H1 (cell line): ENCODE measurements around the gene NMRK1. TPM values are rescaled to one million over a fixed set of nuclear protein-coding genes. Genes with fewer than 3 reads are reported as not detected.

ENCODE experiments used
- CTCF ChIA-PET: fragments of 300-600 bp; sonication (Branson Sonifier 250); formaldehyde crosslinking; loops from one replicate; lab custom pipeline; 2021; ENCODE audit not compliant: partially characterized antibody; lab: Charles Lee
- POLR2A ChIA-PET: fragments of 300-600 bp; sonication (Branson Sonifier 250); formaldehyde crosslinking; loops from one replicate; lab custom pipeline; 2021; ENCODE audit warnings: inconsistent platforms; ENCODE audit not compliant: partially characterized antibody; lab: Charles Lee
- DNase-seq, 2 experiments: peaks; one replicate each; pipeline versions ENCODE4 v3.0.0 to v3.0.0-alpha.2; 2010 to 2022; ENCODE audit warnings: low spot score in 2 of 2, low read depth in 1 of 2, mixed read lengths in 1 of 2
- FAIRE-seq: peaks from 2 replicates; lab custom pipeline; 2011; peaks lifted over from hg19 to GRCh38; lab: Jason Lieb, UNC
- H2AFZ ChIP-seq: 2 replicates; pipeline ENCODE4 v1.8.1; 2012; ENCODE audit warnings: low read length, inconsistent platforms
- H2AK5ac ChIP-seq: 2 replicates; pipeline ENCODE4 v1.6.1; 2013; ENCODE audit warnings: low read depth, low read length
- H2BK120ac ChIP-seq: replicated peaks from 2 replicates; pipeline ENCODE3; 2013; ENCODE audit warnings: low read depth, low read length, inconsistent platforms
- H2BK12ac ChIP-seq: 2 replicates; pipeline ENCODE4 v1.6.1; 2013; ENCODE audit warnings: low read depth, low read length
- H2BK15ac ChIP-seq: 2 replicates; pipeline ENCODE4 v1.6.1; 2013; ENCODE audit warnings: low read length
- H2BK20ac ChIP-seq: 2 replicates; pipeline ENCODE4 v1.6.1; 2013; ENCODE audit warnings: low read length
- H2BK5ac ChIP-seq: 2 replicates; pipeline ENCODE4 v1.6.1; 2013; ENCODE audit warnings: low read depth, low read length
- H3K14ac ChIP-seq: 2 replicates; pipeline ENCODE4 v1.6.1; 2013; ENCODE audit warnings: inconsistent platforms; ENCODE audit not compliant: insufficient read length
- H3K18ac ChIP-seq: 2 replicates; pipeline ENCODE4 v1.6.1; 2013; ENCODE audit warnings: low read length; ENCODE audit errors: extremely low read depth
- H3K23ac ChIP-seq: 2 replicates; pipeline ENCODE4 v1.6.1; 2013; ENCODE audit warnings: inconsistent platforms; ENCODE audit not compliant: insufficient read length
- H3K23me2 ChIP-seq: 2 replicates; pipeline ENCODE4 v1.6.1; 2013; ENCODE audit warnings: low read depth, low read length
- H3K27ac ChIP-seq: 2 replicates; pipeline ENCODE4 v1.6.1; 2011; ENCODE audit warnings: low read depth, low read length, inconsistent platforms
- H3K27me3 ChIP-seq, 4 experiments: replicated peaks in 1 of 4; 1 replicate in 1 of 4; 2 replicates in 3 of 4; pipeline versions ENCODE4 v1.6.1 to v1.8.1; 2011 to 2013; ENCODE audit warnings: low read length in 3 of 4, mild to moderate bottlenecking in 3 of 4, inconsistent platforms in 2 of 4, mixed read lengths in 2 of 4, moderate library complexity in 1 of 4; ENCODE audit not compliant: control insufficient read depth in 3 of 4, insufficient read depth in 3 of 4; ENCODE audit errors: extremely low read depth in 1 of 4
- H3K36me3 ChIP-seq, 4 experiments: 2 replicates each; pipeline versions ENCODE4 v1.6.1 to v1.8.1; 2011 to 2013; ENCODE audit warnings: mild to moderate bottlenecking in 4 of 4, low read length in 3 of 4, moderate library complexity in 2 of 4, control low read depth in 1 of 4, inconsistent platforms in 1 of 4; ENCODE audit not compliant: insufficient read depth in 4 of 4, control insufficient read depth in 2 of 4
- H3K4ac ChIP-seq: replicated peaks from 2 replicates; pipeline ENCODE3; 2013; ENCODE audit warnings: low read length, low read depth, mixed read lengths, inconsistent platforms; ENCODE audit not compliant: insufficient read length
- H3K4me1 ChIP-seq, 4 experiments: replicated peaks in 1 of 4; 1 replicate in 1 of 4; 2 replicates in 3 of 4; pipeline versions ENCODE4 v1.6.1 to v1.8.1; 2011 to 2013; ENCODE audit warnings: low read length in 3 of 4, inconsistent platforms in 2 of 4, mixed read lengths in 1 of 4; ENCODE audit not compliant: insufficient read depth in 4 of 4, control insufficient read depth in 3 of 4
- H3K4me2 ChIP-seq, 2 experiments: 2 replicates each; pipeline versions ENCODE4 v1.6.1 to v1.8.1; 2011 to 2013; ENCODE audit warnings: low read depth in 2 of 2, low read length in 2 of 2, control low read depth in 1 of 2, inconsistent platforms in 1 of 2, mild to moderate bottlenecking in 1 of 2; ENCODE audit not compliant: insufficient read depth in 1 of 2
- H3K4me3 ChIP-seq, 4 experiments: fragments of 200-600, 300-600 bp in 1 of 4; sonication (generic), shearing (Covaris generic), sonication (Bioruptor Twin) in 1 of 4; 2 replicates each; pipeline versions ENCODE4 v1.5.1 to v1.8.1; 2011 to 2016; ENCODE audit warnings: low read length in 4 of 4, low read depth in 3 of 4, control low read depth in 2 of 4, inconsistent platforms in 2 of 4, mild to moderate bottlenecking in 2 of 4, mixed read lengths in 1 of 4, moderate library complexity in 1 of 4; ENCODE audit not compliant: insufficient read depth in 2 of 4; ENCODE audit errors: extremely low read depth in 1 of 4
- H3K56ac ChIP-seq: replicated peaks from 2 replicates; pipeline ENCODE3; 2013; ENCODE audit warnings: low read depth, mild to moderate bottlenecking, mixed read lengths, low read length, inconsistent platforms; ENCODE audit not compliant: insufficient read length
- H3K79me1 ChIP-seq: 2 replicates; pipeline ENCODE4 v1.6.1; 2013; ENCODE audit warnings: low read depth, low read length, control low read depth
- H3K79me2 ChIP-seq, 2 experiments: 2 replicates each; pipeline versions ENCODE4 v1.6.1 to v1.8.1; 2012 to 2013; ENCODE audit warnings: low read length in 2 of 2, mild to moderate bottlenecking in 2 of 2, inconsistent platforms in 1 of 2; ENCODE audit not compliant: insufficient read depth in 2 of 2, control insufficient read depth in 1 of 2
- H3K9ac ChIP-seq, 4 experiments: replicated peaks in 1 of 4; 1 replicate in 1 of 4; 2 replicates in 3 of 4; pipeline versions ENCODE4 v1.6.1 to v1.8.1; 2011 to 2013; ENCODE audit warnings: low read depth in 3 of 4, low read length in 3 of 4, control low read depth in 2 of 4, mild to moderate bottlenecking in 2 of 4, moderate library complexity in 2 of 4, inconsistent platforms in 1 of 4; ENCODE audit errors: extremely low read depth in 1 of 4
- H3K9me3 ChIP-seq, 2 experiments: 2 replicates each; pipeline versions ENCODE4 v1.6.1 to v1.8.1; 2012 to 2013; ENCODE audit warnings: mild to moderate bottlenecking in 2 of 2, moderate library complexity in 2 of 2, control low read depth in 1 of 2, inconsistent platforms in 1 of 2, low read depth in 1 of 2, low read length in 1 of 2, mixed read lengths in 1 of 2; ENCODE audit not compliant: insufficient read depth in 2 of 2
- H4K20me1 ChIP-seq, 2 experiments: replicated peaks in 1 of 2; 2 replicates each; pipeline versions ENCODE3 to v1.8.1; 2011 to 2013; ENCODE audit warnings: inconsistent platforms in 2 of 2, low read length in 2 of 2, mild to moderate bottlenecking in 1 of 2; ENCODE audit not compliant: insufficient read depth in 2 of 2, control insufficient read depth in 1 of 2
- H4K5ac ChIP-seq: 2 replicates; pipeline ENCODE4 v1.6.1; 2013; ENCODE audit warnings: low read length, low read depth, mixed read lengths, inconsistent platforms; ENCODE audit not compliant: insufficient read length
- H4K8ac ChIP-seq: 2 replicates; pipeline ENCODE4 v1.8.0; 2013; ENCODE audit warnings: mild to moderate bottlenecking, moderate library complexity, low read length, inconsistent platforms; ENCODE audit not compliant: insufficient read depth; ENCODE audit errors: extremely low read depth
- H4K91ac ChIP-seq: replicated peaks from 2 replicates; pipeline ENCODE3; 2013; ENCODE audit warnings: low read length, mixed read lengths, inconsistent platforms; ENCODE audit not compliant: insufficient read length
- ASH2L ChIP-seq: fragments of 200-600, 300-600 bp; sonication (generic); IDR thresholded peaks from one replicate; pipeline ENCODE4 v1.7.1; 2017; ENCODE audit warnings: low read length
- BACH1 ChIP-seq: IDR thresholded peaks from 2 replicates; pipeline ENCODE4 v1.6.1; 2012; ENCODE audit warnings: low read length, improper control_type of control experiment
- CREB1 ChIP-seq: IDR thresholded peaks from 2 replicates; pipeline ENCODE4 v1.6.1; 2012; ENCODE audit warnings: inconsistent platforms
- EGR1 ChIP-seq: IDR thresholded peaks from 2 replicates; pipeline ENCODE4 v1.6.1; 2011; ENCODE audit warnings: low read depth, low read length, borderline replicate concordance
- GTF2F1 ChIP-seq: IDR thresholded peaks from 2 replicates; pipeline ENCODE4 v1.6.1; 2012; ENCODE audit warnings: low read depth, low read length, improper control_type of control experiment, borderline replicate concordance
- JUN ChIP-seq: IDR thresholded peaks from 2 replicates; pipeline ENCODE4 v1.6.1; 2011; ENCODE audit warnings: low read depth, mild to moderate bottlenecking, improper control_type of control experiment, low read length
- RAD21 ChIP-seq, 2 experiments: IDR thresholded peaks in 1 of 2; conservative IDR thresholded peaks in 1 of 2; 2 replicates each; pipeline ENCODE4 v1.6.1; 2011; ENCODE audit warnings: low read depth in 2 of 2, low read length in 2 of 2, improper control_type of control experiment in 1 of 2, inconsistent platforms in 1 of 2, mild to moderate bottlenecking in 1 of 2, moderate library complexity in 1 of 2
- RBBP5 ChIP-seq: IDR thresholded peaks from 2 replicates; pipeline ENCODE4 v1.7.1; 2012; ENCODE audit warnings: low read depth, mild to moderate bottlenecking, inconsistent platforms, low read length, moderate library complexity, borderline replicate concordance
- SIX5 ChIP-seq: IDR thresholded peaks from 2 replicates; pipeline ENCODE4 v1.6.1; 2011; ENCODE audit warnings: mild to moderate bottlenecking, low read depth, low read length
- WGBS, 2 experiments: shearing (Covaris generic) in 1 of 2; methylation state at CpG; one replicate each; pipeline versions ENCODE4 v1.1.6 to v1.1.7; 2013 to 2015; ENCODE audit warnings: low lambda C conversion rate in 2 of 2, mixed read lengths in 2 of 2, inconsistent platforms in 1 of 2, low coverage in 1 of 2, missing lambda C conversion rate in 1 of 2; ENCODE audit not compliant: insufficient replicate concordance in 2 of 2, insufficient coverage in 1 of 2, insufficient read length in 1 of 2; ENCODE audit errors: extremely low coverage in 1 of 2, missing lambda C conversion rate in 1 of 2; 5-methylcytosine and 5-hydroxymethylcytosine counted together
- polyA plus RNA-seq, 7 experiments: library from polyadenylated mRNA; depleted of rRNA in 3 of 7; stranded (reverse) in 5 of 7; unstranded in 2 of 7; fragments of >200 nt in 5 of 7; fragments of 200-250 nt in 2 of 7; gene quantifications; 1 replicate in 5 of 7; 2 replicates in 1 of 7; 4 replicates in 1 of 7; pipeline versions ENCODE4 v1.2.1 to v1.2.3, GENCODE V29; 2011 to 2013; ENCODE audit warnings: missing spikeins in 2 of 7, mixed read lengths in 2 of 7
- total RNA-seq: library from RNA; stranded (reverse); fragmentation: NEBNext Ultra II Directional; extraction: Animal tissue kit (Norgen Biotek cat#: 25700); gene quantifications from 2 replicates; pipeline ENCODE4 v1.2.1, GENCODE V29; 2021

The NMRK1 gene
- total and polyA plus RNA-seq, 2 of the 8 experiments (the other 6 are each of a cell fraction or from before 2014, with no cell fraction given) = 5.8 to 8.1 TPM

DNA sequence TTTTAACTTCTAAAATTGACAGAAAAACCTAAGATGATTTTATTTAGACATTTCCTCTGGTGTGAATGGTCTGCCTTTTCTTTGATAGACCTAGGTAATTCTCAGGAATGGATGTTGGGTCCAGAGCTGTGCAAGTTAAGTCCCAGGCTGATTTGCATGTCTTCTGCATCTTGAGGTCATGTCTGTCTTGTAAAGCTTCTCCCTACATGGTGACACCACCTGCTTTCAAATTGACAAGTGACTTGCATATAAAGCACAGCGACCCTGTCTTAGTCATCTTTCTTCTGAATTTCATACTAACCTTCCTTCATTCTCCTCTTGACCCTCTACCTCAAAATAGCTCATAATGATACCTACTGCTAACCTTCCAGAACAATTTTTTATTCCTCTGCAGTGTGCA is 29.6 kb upstream of the NMRK1 start:
- Histone ChIP-seq H4K5ac (no peak overlapping the region), H2BK20ac (no peak overlapping the region), H4K8ac (no peak overlapping the region), H2AK5ac (no peak overlapping the region), H3K4ac (no peak overlapping the region), H3K36me3 (no peaks in the 10 kb centered on the region), H4K20me1 (no peaks in the 10 kb centered on the region), H2BK15ac (no peak overlapping the region), H2BK12ac (no peak overlapping the region), H3K4me2 (no peak overlapping the region), H3K18ac (no peak overlapping the region), H3K9ac (no peak overlapping the region), H3K14ac (no peak overlapping the region), H2BK5ac (no peak overlapping the region), H4K91ac (no peak overlapping the region), H3K27me3 (no peaks in the 10 kb centered on the region), H3K27ac (no peak overlapping the region), H3K9me3 (no peaks in the 10 kb centered on the region), H3K79me1 (no peaks in the 10 kb centered on the region), H3K79me2 (no peaks in the 10 kb centered on the region), H3K4me1 (peaks cover 3 to 9% (median 6%) of the 10 kb centered on the region in 4 experiments; a peak in 5 of 7 replicates), H3K23me2 (no peaks in the 10 kb centered on the region), H2BK120ac (no peak overlapping the region), H3K56ac (no peak overlapping the region), H2AFZ (no peak overlapping the region), H3K23ac (no peak overlapping the region), H3K4me3 (no peak overlapping the region)
- FAIRE-seq (no peak), DNase-seq (no peak)
- POLR2A ChIA-PET = no interaction called here
- CTCF ChIA-PET = no interaction called here
- 75% methylated on average over 1 of the region's 1 CpG; no CpG with 5 or more reads in 1 of the 2 experiments for WGBS, 2 experiments
- TF ChIP-seq JUN (no peak), SIX5 (no peak), CREB1 (no peak), EGR1 (no peak), GTF2F1 (no peak), RAD21 (IDR thresholded peaks at IDR 0.05 in 1 of 2, conservative IDR thresholded peaks at IDR 0.05 in 1 of 2; ENCODE audit: low read depth in 2 of 2, low read length in 2 of 2) (no peak), ASH2L (no peak), RBBP5 (no peak), BACH1 (no peak)
